Type B pancreatic cell (in vitro differentiated cells): ENCODE results near the gene SPATA2. TPM values are rescaled to one million over a fixed set of nuclear protein-coding genes. Genes with fewer than 3 reads are reported as not detected.

Experiments used
- DNase-seq: peaks from one replicate; pipeline ENCODE4 v3.0.0; 2021; ENCODE audit warnings: mixed read lengths; ENCODE audit not compliant: unreplicated experiment; ENCODE audit errors: extremely low spot score
- H3K27ac Mint-ChIP-seq: 2 replicates; pipeline ENCODE4 v1.8.0; 2021; ENCODE audit warnings: mild to moderate bottlenecking, mixed read lengths
- H3K27me3 Mint-ChIP-seq: 2 replicates; pipeline ENCODE4 v1.8.0; 2021; ENCODE audit warnings: mixed read lengths
- H3K36me3 Mint-ChIP-seq: 2 replicates; pipeline ENCODE4 v1.8.0; 2021; ENCODE audit warnings: mixed read lengths
- H3K4me1 Mint-ChIP-seq: one replicate; pipeline ENCODE4 v1.8.0; 2021; ENCODE audit warnings: mixed read lengths; ENCODE audit not compliant: unreplicated experiment
- H3K4me3 Mint-ChIP-seq: 2 replicates; pipeline ENCODE4 v1.8.0; 2021; ENCODE audit warnings: mild to moderate bottlenecking, mixed read lengths
- H3K9me3 Mint-ChIP-seq: 2 replicates; pipeline ENCODE4 v1.8.0; 2021; ENCODE audit warnings: mixed read lengths
- CTCF ChIP-seq: fragments of 200-600 bp; sonication (generic); conservative IDR thresholded peaks from 2 replicates; pipeline ENCODE4 v1.5.0; 2021; ENCODE audit warnings: antibody characterized with exemption, mild to moderate bottlenecking
- total RNA-seq: library from RNA; stranded (reverse); gene quantifications from 2 replicates; pipeline ENCODE4 v1.2.1, GENCODE V29; 2021; ENCODE audit warnings: low replicate concordance

Gene SPATA2
- total RNA-seq, 1 donor from 2014 or later: 9.2 TPM

GRCh38 chr20:49874696-49875095 is 40.6 kb downstream of the SPATA2 start:
- no peak for TF ChIP-seq CTCF
- Mint-ChIP-seq H3K4me1 (peaks cover 14% of the 10 kb centered on the region), H3K36me3 (peaks cover 7% of the 10 kb centered on the region), H3K27ac (no peak overlapping the region), H3K9me3 (no peaks in the 10 kb centered on the region), H3K4me3 (no peak overlapping the region), H3K27me3 (no peaks in the 10 kb centered on the region)
- DNase-seq: no peak

GRCh38 chr20:49872056-49872455 is 43.3 kb downstream of the SPATA2 start:
- Mint-ChIP-seq H3K27ac (no peak overlapping the region), H3K36me3 (peaks cover 8% of the 10 kb centered on the region), H3K9me3 (no peaks in the 10 kb centered on the region), H3K27me3 (no peaks in the 10 kb centered on the region), H3K4me1 (peaks cover 24% of the 10 kb centered on the region), H3K4me3 (no peak overlapping the region)
- no peak for DNase-seq
- no peak for TF ChIP-seq CTCF

GRCh38 chr20:49871391-49871948 is 43.9 kb downstream of the SPATA2 start:
- no peak overlapping the region for H3K27ac Mint-ChIP-seq
- H3K9me3 Mint-ChIP-seq: no peaks in the 10 kb centered on the region
- no peaks in the 10 kb centered on the region for H3K27me3 Mint-ChIP-seq
- peaks cover 8% of the 10 kb centered on the region for H3K36me3 Mint-ChIP-seq
- peaks cover 30% of the 10 kb centered on the region for H3K4me1 Mint-ChIP-seq
- TF ChIP-seq CTCF: no peak
- H3K4me3 Mint-ChIP-seq: no peak overlapping the region
- no peak for DNase-seq

- peaks cover 34% of the 10 kb centered on the region for H3K4me1 Mint-ChIP-seq
- no peaks in the 10 kb centered on the region for H3K27me3 Mint-ChIP-seq
- peaks cover 11% of the 10 kb centered on the region for H3K36me3 Mint-ChIP-seq
- peak overlapping the region; percentile 44 for H3K27ac Mint-ChIP-seq
- no peaks in the 10 kb centered on the region for H3K9me3 Mint-ChIP-seq
- H3K4me3 Mint-ChIP-seq: no peak overlapping the region
- DNase-seq: no peak
- TF ChIP-seq CTCF: no peak
Measured at GRCh38 chr20:49870261-49870660, 45.1 kb downstream of the SPATA2 start.

GRCh38 chr20:49868964-49869363 is 46.4 kb downstream of the SPATA2 start:
- TF ChIP-seq CTCF: no peak
- Mint-ChIP-seq H3K4me1 (peaks cover 31% of the 10 kb centered on the region), H3K4me3 (no peak overlapping the region), H3K36me3 (peaks cover 10% of the 10 kb centered on the region), H3K9me3 (no peaks in the 10 kb centered on the region), H3K27me3 (no peaks in the 10 kb centered on the region), H3K27ac (no peak overlapping the region)
- no peak for DNase-seq

- H3K36me3 Mint-ChIP-seq: peaks cover 10% of the 10 kb centered on the region
- no peak for TF ChIP-seq CTCF
- H3K27ac Mint-ChIP-seq: no peak overlapping the region
- no peak for DNase-seq
- H3K4me3 Mint-ChIP-seq: no peak overlapping the region
- H3K27me3 Mint-ChIP-seq: no peaks in the 10 kb centered on the region
- peaks cover 31% of the 10 kb centered on the region for H3K4me1 Mint-ChIP-seq
- H3K9me3 Mint-ChIP-seq: no peaks in the 10 kb centered on the region
Measured at GRCh38 chr20:49868538-49868937, 46.8 kb downstream of the SPATA2 start.
